ENCODE data around the gene TAPT1.

GRCh38 chr4:16236402-16237023 lies 10.2 kb upstream of the TAPT1 start:
- TF ChIP-seq CTCF (conservative IDR thresholded peaks at IDR 0.05; ENCODE audit: low read depth, low read length) = no peak
- no peak for TF ChIP-seq EZH2 (IDR thresholded peaks at IDR 0.05; ENCODE audit: borderline replicate concordance, low read depth, low read length, poor library complexity, severe bottlenecking)

All from A673 (cell line).